OCI-LY1 (cell line): ENCODE data around the gene EMX1.

Source experiments
- H2AFZ ChIP-seq: fragments of 200-600 bp; sonication (generic), shearing (Covaris generic); 2 replicates; pipeline ENCODE4 v1.6.0; 2014; ENCODE audit warnings: antibody characterized with exemption, mild to moderate bottlenecking, low read length
- H3F3A ChIP-seq: fragments of 200-600 bp; sonication (generic), shearing (Covaris generic); 2 replicates; pipeline ENCODE4 v1.6.0; 2014; ENCODE audit warnings: mild to moderate bottlenecking, antibody characterized with exemption, low read length, moderate library complexity; ENCODE audit not compliant: insufficient read depth
- H3K27ac ChIP-seq: fragments of 200-600 bp; sonication (generic); 2 replicates; pipeline ENCODE4 v1.5.1; 2014; ENCODE audit warnings: low read length, mixed run types, mild to moderate bottlenecking, low read depth; ENCODE audit not compliant: poor library complexity, severe bottlenecking
- H3K27me3 ChIP-seq: fragments of 200-600 bp; sonication (generic); 2 replicates; pipeline ENCODE4 v1.6.0; 2014; ENCODE audit warnings: antibody characterized with exemption, mild to moderate bottlenecking, low read length, moderate library complexity; ENCODE audit not compliant: insufficient read depth
- H3K36me3 ChIP-seq: fragments of 200-600 bp; sonication (generic); 2 replicates; pipeline ENCODE4 v1.6.1; 2014; ENCODE audit warnings: mild to moderate bottlenecking, antibody characterized with exemption, low read length, moderate library complexity, mixed read lengths; ENCODE audit not compliant: insufficient read depth
- H3K4me1 ChIP-seq: fragments of 200-600 bp; sonication (generic); 2 replicates; pipeline ENCODE4 v1.5.1; 2014; ENCODE audit warnings: mild to moderate bottlenecking, low read length, moderate library complexity; ENCODE audit not compliant: insufficient read depth, severe bottlenecking
- H3K4me2 ChIP-seq: fragments of 200-600 bp; sonication (generic), shearing (Covaris generic); 2 replicates; pipeline ENCODE4 v1.6.1; 2014; ENCODE audit warnings: low read length
- H3K4me3 ChIP-seq: fragments of 200-600 bp; sonication (generic); 2 replicates; pipeline ENCODE4 v1.5.1; 2014; ENCODE audit warnings: low read length, low read depth, mild to moderate bottlenecking, mixed read lengths; ENCODE audit not compliant: poor library complexity, severe bottlenecking
- H3K79me2 ChIP-seq: fragments of 200-600 bp; shearing (Covaris generic); 2 replicates; pipeline ENCODE4 v1.6.1; 2016; ENCODE audit warnings: mixed run types, low read length, mixed read lengths; ENCODE audit not compliant: insufficient read depth
- H3K9ac ChIP-seq: fragments of 200-600 bp; sonication (generic), shearing (Covaris generic); 2 replicates; pipeline ENCODE4 v1.6.1; 2014; ENCODE audit warnings: mild to moderate bottlenecking, low read length, mixed read lengths
- H3K9me2 ChIP-seq: fragments of 200-600 bp; sonication (generic), shearing (Covaris generic); 2 replicates; pipeline ENCODE4 v1.6.1; 2014; ENCODE audit warnings: low read depth, mild to moderate bottlenecking, low read length, mixed read lengths
- H3K9me3 ChIP-seq: fragments of 200-600 bp; shearing (Covaris generic); 2 replicates; pipeline ENCODE4 v1.6.1; 2014; ENCODE audit warnings: low read length, mixed read lengths
- H4K20me1 ChIP-seq: fragments of 200-600 bp; sonication (generic), shearing (Covaris generic); 2 replicates; pipeline ENCODE4 v1.6.0; 2016; ENCODE audit warnings: mild to moderate bottlenecking, low read length; ENCODE audit not compliant: insufficient read depth
- EZH2 ChIP-seq: fragments of 200-600 bp; sonication (generic), shearing (Covaris generic); IDR thresholded peaks from 2 replicates; pipeline ENCODE4 v1.8.0; 2017; ENCODE audit warnings: borderline replicate concordance, mixed run types, mild to moderate bottlenecking, antibody characterized with exemption, low read length, moderate library complexity, mixed read lengths
- TF ChIP-seq, protein P1 (sequence below): fragments of 200-600 bp; sonication (generic), shearing (Covaris generic); IDR thresholded peaks from 2 replicates; pipeline ENCODE4 v1.5.1; 2017; ENCODE audit warnings: mild to moderate bottlenecking, antibody characterized with exemption, low read length, moderate library complexity, mixed read lengths

Gene EMX1

DNA sequence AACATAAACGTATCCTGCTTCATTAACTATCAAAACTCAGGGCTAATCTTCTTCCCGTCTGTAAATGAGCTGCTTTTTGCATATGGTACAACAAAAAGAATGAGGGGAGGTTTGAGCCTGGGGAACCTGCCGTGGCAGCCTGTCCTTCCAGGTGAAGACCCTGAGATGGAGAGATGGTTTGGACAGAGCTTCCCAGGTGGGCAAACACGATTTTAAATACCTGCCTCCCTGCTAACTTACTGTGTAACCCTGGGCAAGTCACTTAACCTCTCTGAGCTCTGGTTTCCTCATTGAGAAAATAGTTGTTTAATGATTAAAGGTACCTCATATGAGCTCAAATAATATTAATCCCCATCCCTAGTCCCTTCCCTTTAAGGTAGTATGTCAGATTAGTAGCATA, 9.0 kb downstream of the EMX1 start:
- no peak overlapping the region for H2AFZ ChIP-seq
- no peaks in the 10 kb centered on the region for H3K36me3 ChIP-seq
- no peaks in the 10 kb centered on the region for H3K9me2 ChIP-seq
- no peak overlapping the region for H3K9ac ChIP-seq
- H3K4me1 ChIP-seq = no peaks in the 10 kb centered on the region
- TF ChIP-seq, protein P1, sequence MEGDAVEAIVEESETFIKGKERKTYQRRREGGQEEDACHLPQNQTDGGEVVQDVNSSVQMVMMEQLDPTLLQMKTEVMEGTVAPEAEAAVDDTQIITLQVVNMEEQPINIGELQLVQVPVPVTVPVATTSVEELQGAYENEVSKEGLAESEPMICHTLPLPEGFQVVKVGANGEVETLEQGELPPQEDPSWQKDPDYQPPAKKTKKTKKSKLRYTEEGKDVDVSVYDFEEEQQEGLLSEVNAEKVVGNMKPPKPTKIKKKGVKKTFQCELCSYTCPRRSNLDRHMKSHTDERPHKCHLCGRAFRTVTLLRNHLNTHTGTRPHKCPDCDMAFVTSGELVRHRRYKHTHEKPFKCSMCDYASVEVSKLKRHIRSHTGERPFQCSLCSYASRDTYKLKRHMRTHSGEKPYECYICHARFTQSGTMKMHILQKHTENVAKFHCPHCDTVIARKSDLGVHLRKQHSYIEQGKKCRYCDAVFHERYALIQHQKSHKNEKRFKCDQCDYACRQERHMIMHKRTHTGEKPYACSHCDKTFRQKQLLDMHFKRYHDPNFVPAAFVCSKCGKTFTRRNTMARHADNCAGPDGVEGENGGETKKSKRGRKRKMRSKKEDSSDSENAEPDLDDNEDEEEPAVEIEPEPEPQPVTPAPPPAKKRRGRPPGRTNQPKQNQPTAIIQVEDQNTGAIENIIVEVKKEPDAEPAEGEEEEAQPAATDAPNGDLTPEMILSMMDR = no peak
- TF ChIP-seq EZH2 = no peak
- no peaks in the 10 kb centered on the region for H3K27me3 ChIP-seq
- H3K27ac ChIP-seq = no peak overlapping the region
- H3F3A ChIP-seq = no peaks in the 10 kb centered on the region
- H3K4me3 ChIP-seq = no peak overlapping the region
- H4K20me1 ChIP-seq = no peaks in the 10 kb centered on the region
- no peak overlapping the region for H3K4me2 ChIP-seq
- no peaks in the 10 kb centered on the region for H3K79me2 ChIP-seq
- no peaks in the 10 kb centered on the region for H3K9me3 ChIP-seq

DNA sequence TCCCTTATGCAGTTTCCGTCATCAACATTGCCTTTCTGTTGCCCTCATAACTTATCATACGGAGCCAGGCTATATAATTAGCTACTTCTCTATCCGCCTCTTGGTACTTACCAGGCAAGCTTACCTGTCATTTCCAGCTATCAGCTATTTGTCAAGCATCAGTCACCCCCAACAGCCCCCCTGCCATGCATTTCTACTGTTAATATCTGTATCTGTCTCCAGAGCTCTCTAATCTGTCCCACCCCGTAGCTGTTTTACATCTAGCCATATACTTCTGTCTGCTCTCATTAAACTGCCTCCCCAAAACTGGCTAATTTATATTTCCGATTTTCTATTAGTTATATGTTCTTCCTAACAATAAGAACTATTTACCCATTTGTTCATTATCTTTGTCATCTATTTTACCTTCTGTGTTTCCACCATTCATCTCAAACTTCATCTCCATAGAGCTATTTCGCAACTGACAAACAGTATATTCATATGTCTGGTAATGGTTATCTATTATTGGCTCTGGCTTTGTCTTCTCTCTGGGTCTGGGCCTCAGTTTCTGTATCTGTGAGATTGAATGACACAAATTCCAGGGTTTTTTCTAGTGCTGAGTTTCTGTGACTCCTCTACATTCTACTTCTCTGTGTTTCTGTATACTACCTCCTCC, 9.6 kb downstream of the EMX1 start:
- Histone ChIP-seq H3K4me2 (no peak overlapping the region), H3K9ac (no peak overlapping the region), H2AFZ (no peak overlapping the region), H3K27ac (no peak overlapping the region), H3K9me3 (no peaks in the 10 kb centered on the region), H4K20me1 (no peaks in the 10 kb centered on the region), H3K36me3 (no peaks in the 10 kb centered on the region), H3K79me2 (no peaks in the 10 kb centered on the region), H3K9me2 (no peaks in the 10 kb centered on the region), H3K4me3 (no peak overlapping the region), H3K4me1 (no peaks in the 10 kb centered on the region), H3K27me3 (no peaks in the 10 kb centered on the region), H3F3A (no peaks in the 10 kb centered on the region)
- no peak for TF ChIP-seq EZH2
- TF ChIP-seq, protein P1 = no peak

DNA sequence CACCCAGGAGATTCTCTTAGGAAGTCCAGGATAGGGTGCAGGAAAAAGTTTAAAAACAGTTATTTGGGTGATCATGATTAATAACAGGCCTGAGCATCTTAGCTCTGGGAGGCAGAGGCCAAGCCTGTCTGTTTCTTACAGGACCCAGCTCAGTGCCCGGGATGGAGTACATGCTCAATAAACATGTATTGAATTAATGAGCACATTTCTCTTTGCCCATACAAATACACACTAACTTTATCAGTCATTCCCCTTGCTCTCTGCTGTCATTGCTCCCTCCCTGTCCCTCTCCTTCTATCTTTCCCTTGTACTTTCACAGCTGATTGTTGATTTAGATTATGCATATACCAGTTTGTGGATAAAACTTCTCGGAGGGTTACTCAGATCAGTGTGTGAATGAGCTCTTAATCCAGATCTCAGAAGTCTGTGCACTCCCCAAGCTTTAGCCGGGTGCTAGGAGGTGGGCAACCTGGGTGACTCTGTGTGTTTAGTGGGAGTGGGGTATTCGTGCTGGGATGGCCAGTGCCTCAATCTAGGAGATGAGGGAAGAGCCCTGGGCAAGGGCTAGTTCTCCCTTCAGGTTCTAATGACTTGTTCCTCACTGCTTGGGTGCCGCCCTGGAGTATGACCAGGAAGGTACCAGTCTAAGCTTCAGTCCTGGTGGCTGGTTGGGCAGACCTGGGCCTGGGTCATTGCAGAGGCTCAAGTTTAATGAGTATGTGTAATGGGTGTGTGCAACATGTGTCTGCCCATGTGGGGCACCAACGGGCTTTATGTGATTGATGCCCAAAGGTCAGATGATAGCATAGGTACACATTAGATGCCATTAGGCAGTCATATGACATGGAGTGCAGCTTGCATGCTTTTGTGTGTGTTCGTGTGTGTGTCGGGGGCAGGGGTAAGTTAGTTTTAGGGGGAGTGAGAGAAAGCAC, 10.6 kb downstream of the EMX1 start:
- TF ChIP-seq, protein P1 = no peak
- no peak for TF ChIP-seq EZH2
- Histone ChIP-seq H3K27me3 (no peaks in the 10 kb centered on the region), H3K4me2 (no peak overlapping the region), H3K4me3 (no peak overlapping the region), H2AFZ (no peak overlapping the region), H3K9ac (no peak overlapping the region), H4K20me1 (no peaks in the 10 kb centered on the region), H3K9me3 (no peaks in the 10 kb centered on the region), H3K4me1 (no peaks in the 10 kb centered on the region), H3K9me2 (no peaks in the 10 kb centered on the region), H3K79me2 (no peaks in the 10 kb centered on the region), H3K27ac (no peak overlapping the region), H3F3A (no peaks in the 10 kb centered on the region), H3K36me3 (no peaks in the 10 kb centered on the region)
